ENCODE measurements around the gene PDP2.
"Not testable (repeated sequence)": the region's sequence is repeated elsewhere in the genome, so short reads cannot be mapped to it uniquely, and the experiment has no call there.

Gene PDP2

GRCh38 chr16:66886914-66887313 lies 6.6 kb downstream of the PDP2 start:
- DNase-seq, result no peak

GRCh38 chr16:66888647-66889615 lies 8.6 kb downstream of the PDP2 start:
- no peak for DNase-seq

GRCh38 chr16:66889622-66890021 lies 9.3 kb downstream of the PDP2 start:
- no peak for DNase-seq

GRCh38 chr16:66890799-66891198 lies 10.5 kb downstream of the PDP2 start:
- DNase-seq, result no peak

GRCh38 chr16:66891360-66891759 lies 11.0 kb downstream of the PDP2 start:
- DNase-seq, result no peak

- no peak for DNase-seq
Observed at GRCh38 chr16:66891797-66892196, 11.5 kb downstream of the PDP2 start.

- DNase-seq, result no peak
Observed at GRCh38 chr16:66894055-66894454, 13.7 kb downstream of the PDP2 start.

- peak; percentile 5 for DNase-seq
Observed at GRCh38 chr16:66894948-66895688, 14.8 kb downstream of the PDP2 start.

GRCh38 chr16:66895689-66895979 lies 15.3 kb downstream of the PDP2 start:
- no peak for DNase-seq

GRCh38 chr16:66895999-66896398 lies 15.7 kb downstream of the PDP2 start:
- no peak for DNase-seq

GRCh38 chr16:66896682-66897081 lies 16.4 kb downstream of the PDP2 start:
- not testable (repeated sequence) for DNase-seq

- no peak for DNase-seq
Observed at GRCh38 chr16:66898207-66898606, 17.9 kb downstream of the PDP2 start.

- DNase-seq, result no peak
Observed at GRCh38 chr16:66898933-66899309, 18.6 kb downstream of the PDP2 start.

- no peak for DNase-seq
Observed at GRCh38 chr16:66899310-66899944, 19.1 kb downstream of the PDP2 start.

GRCh38 chr16:66899945-66900710 lies 19.8 kb downstream of the PDP2 start:
- DNase-seq, result no peak

GRCh38 chr16:66900721-66901441 lies 20.6 kb downstream of the PDP2 start:
- no peak for DNase-seq

- DNase-seq, result no peak
Observed at GRCh38 chr16:66901626-66902025, 21.3 kb downstream of the PDP2 start.

- DNase-seq, result no peak
Observed at GRCh38 chr16:66902648-66903543, 22.6 kb downstream of the PDP2 start.

GRCh38 chr16:66903544-66904427 lies 23.5 kb downstream of the PDP2 start:
- no peak for DNase-seq

- no peak for DNase-seq
Observed at GRCh38 chr16:66904428-66904845, 24.1 kb downstream of the PDP2 start.

All from NCI-H526 treated with DMSO at 0.1 percent for 48 hours (cell line).